H9 (cell line): ENCODE measurements around the gene OPRL1. TPM values are rescaled to one million over a fixed set of nuclear protein-coding genes. Genes with fewer than 3 reads are reported as not detected.

Source experiments
- DNase-seq: peaks from one replicate; pipeline ENCODE4 v3.0.0-alpha.2; 2017
- H2AFZ ChIP-seq: one replicate; pipeline ENCODE4 v1.6.1; 2013; ENCODE audit warnings: mild to moderate bottlenecking, low read length, control low read depth, moderate library complexity
- H2AK5ac ChIP-seq: 2 replicates; pipeline ENCODE4 v1.6.1; 2013; ENCODE audit warnings: low read length, control low read depth, mixed read lengths; ENCODE audit not compliant: insufficient read length
- H2BK120ac ChIP-seq: one replicate; pipeline ENCODE4 v1.6.1; 2013; ENCODE audit warnings: low read depth, mild to moderate bottlenecking, low read length, control low read depth, inconsistent platforms; ENCODE audit not compliant: poor library complexity, severe bottlenecking
- H2BK12ac ChIP-seq: 2 replicates; pipeline ENCODE4 v1.6.1; 2013; ENCODE audit warnings: low read length, control low read depth, mixed read lengths, low read depth; ENCODE audit not compliant: insufficient read length
- H2BK15ac ChIP-seq: 2 replicates; pipeline ENCODE4 v1.6.1; 2013; ENCODE audit warnings: low read depth, low read length, control low read depth
- H2BK20ac ChIP-seq: one replicate; pipeline ENCODE4 v1.6.1; 2013; ENCODE audit warnings: low read depth, mild to moderate bottlenecking, low read length, control low read depth, inconsistent platforms; ENCODE audit not compliant: poor library complexity, severe bottlenecking
- H2BK5ac ChIP-seq: 2 replicates; pipeline ENCODE4 v1.6.1; 2013; ENCODE audit warnings: low read length, control low read depth, mixed read lengths; ENCODE audit not compliant: insufficient read length
- H3K14ac ChIP-seq: 2 replicates; pipeline ENCODE4 v1.6.1; 2013; ENCODE audit warnings: low read length, control low read depth; ENCODE audit not compliant: insufficient read depth
- H3K18ac ChIP-seq: 2 replicates; pipeline ENCODE4 v1.6.1; 2013; ENCODE audit warnings: low read depth, mild to moderate bottlenecking, mixed read lengths, low read length, control low read depth; ENCODE audit not compliant: insufficient read length
- H3K23ac ChIP-seq: 2 replicates; pipeline ENCODE4 v1.6.1; 2013; ENCODE audit warnings: low read length, control low read depth, mixed read lengths, low read depth; ENCODE audit not compliant: insufficient read length
- H3K23me2 ChIP-seq: 2 replicates; pipeline ENCODE4 v1.6.1; 2013; ENCODE audit warnings: low read depth, mild to moderate bottlenecking, mixed read lengths, low read length, control low read depth; ENCODE audit not compliant: insufficient read length, poor library complexity, severe bottlenecking
- H3K27ac ChIP-seq: 2 replicates; pipeline ENCODE4 v1.5.1; 2013; ENCODE audit warnings: low read length, control low read depth, mixed read lengths, low read depth; ENCODE audit not compliant: insufficient read length
- H3K27me3 ChIP-seq: 2 replicates; pipeline ENCODE4 v1.6.1; 2013; ENCODE audit warnings: low read length, control low read depth, inconsistent platforms; ENCODE audit not compliant: insufficient read depth
- H3K4ac ChIP-seq: 2 replicates; pipeline ENCODE4 v1.6.1; 2013; ENCODE audit warnings: low read depth, mild to moderate bottlenecking, control low read depth, inconsistent platforms, low read length, moderate library complexity
- H3K4me1 ChIP-seq: 2 replicates; pipeline ENCODE4 v1.6.1; 2013; ENCODE audit warnings: low read length, control low read depth, inconsistent platforms; ENCODE audit not compliant: insufficient read depth
- H3K4me2 ChIP-seq: 2 replicates; pipeline ENCODE4 v1.6.1; 2013; ENCODE audit warnings: low read length, control low read depth, mixed read lengths; ENCODE audit not compliant: insufficient read length, insufficient read depth
- H3K56ac ChIP-seq: 2 replicates; pipeline ENCODE4 v1.6.1; 2013; ENCODE audit warnings: low read depth, mild to moderate bottlenecking, mixed read lengths, low read length, control low read depth; ENCODE audit not compliant: insufficient read length
- H3K79me1 ChIP-seq: 2 replicates; pipeline ENCODE4 v1.6.1; 2013; ENCODE audit warnings: low read depth, mild to moderate bottlenecking, moderate library complexity, low read length, control low read depth, inconsistent platforms; ENCODE audit not compliant: insufficient read depth, poor library complexity, severe bottlenecking
- H3K79me2 ChIP-seq: 2 replicates; pipeline ENCODE4 v1.6.1; 2013; ENCODE audit warnings: low read length, control low read depth, inconsistent platforms; ENCODE audit not compliant: insufficient read depth
- H3K9ac ChIP-seq: 2 replicates; pipeline ENCODE4 v1.6.1; 2013; ENCODE audit warnings: low read length, control low read depth, mixed read lengths; ENCODE audit not compliant: insufficient read length; ENCODE audit errors: extremely low read depth
- H3K9me3 ChIP-seq: one replicate; pipeline ENCODE4 v1.6.1; 2013; ENCODE audit warnings: low read depth, low read length, inconsistent platforms; ENCODE audit not compliant: control insufficient read depth
- H3T11ph ChIP-seq: one replicate; pipeline ENCODE4 v1.6.1; 2013; ENCODE audit warnings: mild to moderate bottlenecking, low read length, control low read depth, inconsistent platforms
- H4K20me1 ChIP-seq: one replicate; pipeline ENCODE4 v1.6.1; 2013; ENCODE audit not compliant: control insufficient read depth, insufficient read length, insufficient read depth
- H4K5ac ChIP-seq: 2 replicates; pipeline ENCODE4 v1.6.1; 2013; ENCODE audit warnings: low read depth, mild to moderate bottlenecking, mixed read lengths, low read length, control low read depth; ENCODE audit not compliant: insufficient read length
- H4K8ac ChIP-seq: replicated peaks from 2 replicates; pipeline ENCODE4 v1.6.1; 2013; ENCODE audit warnings: low read length, control low read depth, mixed read lengths, low read depth; ENCODE audit not compliant: insufficient read length
- H4K91ac ChIP-seq: 2 replicates; pipeline ENCODE4 v1.6.1; 2013; ENCODE audit warnings: low read depth, mild to moderate bottlenecking, moderate library complexity, mixed read lengths, low read length, control low read depth; ENCODE audit not compliant: insufficient read length
- H3K27ac Mint-ChIP-seq, 3 experiments: 2 replicates in 2 of 3; 3 replicates in 1 of 3; pipeline ENCODE4 v1.8.0; 2020 to 2021; ENCODE audit warnings: mixed read lengths in 3 of 3, mild to moderate bottlenecking in 1 of 3, moderate library complexity in 1 of 3
- H3K27me3 Mint-ChIP-seq: 2 replicates; pipeline ENCODE4 v1.8.0; 2021; ENCODE audit warnings: low read depth, mild to moderate bottlenecking, moderate library complexity, mixed read lengths
- H3K36me3 Mint-ChIP-seq, 3 experiments: 2 replicates in 2 of 3; 3 replicates in 1 of 3; pipeline ENCODE4 v1.8.0; 2020 to 2021; ENCODE audit warnings: low read depth in 3 of 3, mixed read lengths in 3 of 3; ENCODE audit not compliant: insufficient read depth in 1 of 3
- H3K4me1 Mint-ChIP-seq, 2 experiments: 2 replicates each; pipeline ENCODE4 v1.8.0; 2020; ENCODE audit warnings: mixed read lengths in 2 of 2
- H3K4me3 Mint-ChIP-seq, 2 experiments: 2 replicates in 1 of 2; 3 replicates in 1 of 2; pipeline ENCODE4 v1.8.0; 2020 to 2021; ENCODE audit warnings: mild to moderate bottlenecking in 2 of 2, mixed read lengths in 2 of 2, moderate library complexity in 1 of 2
- H3K9me3 Mint-ChIP-seq, 2 experiments: 2 replicates in 1 of 2; 3 replicates in 1 of 2; pipeline ENCODE4 v1.8.0; 2020; ENCODE audit warnings: mild to moderate bottlenecking in 2 of 2, mixed read lengths in 2 of 2, moderate library complexity in 1 of 2
- CTCF ChIP-seq: fragments of 200-600 bp; sonication (generic); conservative IDR thresholded peaks from 3 replicates; pipeline ENCODE4 v1.8.0; 2021; ENCODE audit warnings: antibody characterized with exemption, mild to moderate bottlenecking
- WGBS: extraction: QIAGEN DNeasy Blood & Tissue Kit; methylation state at CpG from one replicate; pipeline ENCODE4 v1.1.7; 2013; ENCODE audit warnings: missing lambda C conversion rate, low lambda C conversion rate, mixed read lengths; ENCODE audit not compliant: insufficient read length; ENCODE audit errors: extremely low coverage; 5-methylcytosine and 5-hydroxymethylcytosine counted together
- total RNA-seq: library from RNA; stranded (reverse); gene quantifications from 2 replicates; pipeline ENCODE4 v1.2.1, GENCODE V29; 2021

OPRL1 gene
- total RNA-seq, 1 experiment from 2014 or later, result 0.90 TPM

DNA sequence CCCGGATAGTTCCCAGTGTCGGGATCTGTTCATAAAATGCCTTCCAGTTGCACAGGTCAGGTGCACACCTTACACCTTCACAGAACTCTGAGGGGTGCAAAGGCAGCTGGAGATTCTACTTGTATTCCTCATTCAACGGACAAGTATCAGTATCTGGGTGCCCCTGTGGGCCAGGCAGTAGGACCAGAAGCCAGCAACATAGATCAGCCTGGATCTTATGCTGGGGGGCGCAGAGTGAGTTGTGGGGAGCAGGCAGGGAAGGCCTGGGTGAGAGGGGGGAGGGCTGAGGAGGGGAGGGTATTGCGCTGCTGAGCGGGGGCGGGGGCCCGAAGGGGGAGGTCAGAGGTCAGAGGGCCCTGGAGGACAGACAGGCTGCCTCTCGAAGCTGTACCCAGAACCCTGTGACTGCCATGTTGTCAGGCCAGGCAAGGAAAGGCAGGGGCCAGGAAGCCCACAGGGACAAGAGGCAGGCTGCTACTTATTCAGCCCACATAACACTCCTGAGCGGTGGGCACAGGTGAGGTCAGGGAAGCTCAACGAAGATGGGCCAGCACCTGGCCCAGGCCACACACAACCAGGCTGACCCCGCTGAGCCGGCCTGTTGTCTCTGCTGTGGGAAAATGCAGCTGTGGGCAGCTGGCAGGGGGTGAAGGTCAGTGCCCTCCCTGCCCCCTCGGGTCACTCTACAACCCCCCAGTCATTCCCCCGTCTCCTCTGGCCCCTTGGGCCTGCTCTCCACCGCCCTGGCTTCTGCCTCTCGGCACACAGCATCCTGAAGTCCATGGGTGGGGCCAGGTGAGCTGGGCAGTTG is 1.1 kb downstream of the OPRL1 start:
- no peak overlapping the region for H2AFZ ChIP-seq
- no peak overlapping the region for H2BK20ac ChIP-seq
- H3K18ac ChIP-seq, result no peak overlapping the region
- H3K23me2 ChIP-seq, result peaks cover 20% of the 10 kb centered on the region
- DNase-seq, result no peak
- H3K9ac ChIP-seq, result no peak overlapping the region
- H3K27ac ChIP-seq, result no peak overlapping the region
- H4K5ac ChIP-seq, result no peak overlapping the region
- no peak overlapping the region for H2BK12ac ChIP-seq
- no peak overlapping the region for H2BK120ac ChIP-seq
- Mint-ChIP-seq H3K4me1 (peaks cover 32 to 45% of the 10 kb centered on the region in 2 experiments), H3K4me3 (peak overlapping the region; percentile 67 to 85), H3K27me3 (peaks cover 51% of the 10 kb centered on the region), H3K9me3 (peaks cover 0 to 2% of the 10 kb centered on the region in 2 experiments; a peak in 1 of 5 replicates), H3K36me3 (no peaks in the 10 kb centered on the region; a peak in 1 of 7 replicates), H3K27ac (no peak overlapping the region)
- H3K79me2 ChIP-seq, result no peaks in the 10 kb centered on the region
- peak overlapping the region; percentile 62 for H3K4me2 ChIP-seq
- no peak overlapping the region for H3T11ph ChIP-seq
- H4K91ac ChIP-seq, result no peak overlapping the region
- H4K20me1 ChIP-seq, result no peaks in the 10 kb centered on the region
- no peak overlapping the region for H3K14ac ChIP-seq
- no peak overlapping the region for H3K4ac ChIP-seq
- H2AK5ac ChIP-seq, result no peak overlapping the region
- no peak overlapping the region for H2BK15ac ChIP-seq
- WGBS, result no CpG with 5 or more reads among the region's 17 CpGs
- H3K4me1 ChIP-seq, result no peaks in the 10 kb centered on the region; the same call in 1 of the 2 replicates
- no peak overlapping the region for H3K23ac ChIP-seq
- H3K79me1 ChIP-seq, result no peaks in the 10 kb centered on the region
- H3K56ac ChIP-seq, result no peak overlapping the region
- H3K9me3 ChIP-seq, result no peaks in the 10 kb centered on the region
- H3K27me3 ChIP-seq, result peaks cover 5% of the 10 kb centered on the region; the same call in 1 of the 2 replicates
- no peak overlapping the region for H4K8ac ChIP-seq
- TF ChIP-seq CTCF, result no peak
- no peak overlapping the region for H2BK5ac ChIP-seq
